GM21717 (cell line): Measurements from ENCODE around the gene CDH4.

Experiments
- ATAC-seq: cut with Tn5 transposase; IDR thresholded peaks from one replicate; pipeline ENCODE4 v1.9.1; 2021; ENCODE audit warnings: mild to moderate bottlenecking, moderate library complexity; ENCODE audit not compliant: unreplicated experiment

Gene CDH4

DNA sequence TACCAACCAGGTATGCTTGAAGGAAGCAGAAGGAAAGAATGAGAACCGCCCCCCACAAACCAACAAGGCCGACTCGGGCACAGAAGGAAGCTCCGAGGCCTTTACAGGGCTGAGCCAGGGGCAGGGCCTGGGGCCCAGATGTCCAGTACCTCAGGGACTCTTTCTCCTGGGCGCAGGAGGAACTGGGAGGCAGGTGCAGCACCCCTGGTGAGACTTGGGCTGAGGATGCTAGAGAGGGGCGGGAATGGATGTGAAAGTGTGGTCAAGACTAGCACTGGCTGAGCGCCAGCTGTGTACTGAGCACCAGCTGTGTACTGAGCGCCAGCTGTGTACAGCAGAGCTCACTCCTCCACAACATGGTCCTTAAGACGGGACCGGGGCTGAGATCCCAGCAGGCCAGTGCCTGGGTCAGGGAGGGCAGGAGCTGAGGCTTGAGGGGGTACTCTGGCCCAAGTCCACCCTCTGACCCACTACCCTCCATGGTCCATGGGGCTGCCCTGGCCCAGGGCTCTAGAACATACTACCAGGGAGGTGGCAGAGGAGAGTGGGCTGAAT lies 444.2 kb downstream of the CDH4 start:
- ATAC-seq: no peak

DNA sequence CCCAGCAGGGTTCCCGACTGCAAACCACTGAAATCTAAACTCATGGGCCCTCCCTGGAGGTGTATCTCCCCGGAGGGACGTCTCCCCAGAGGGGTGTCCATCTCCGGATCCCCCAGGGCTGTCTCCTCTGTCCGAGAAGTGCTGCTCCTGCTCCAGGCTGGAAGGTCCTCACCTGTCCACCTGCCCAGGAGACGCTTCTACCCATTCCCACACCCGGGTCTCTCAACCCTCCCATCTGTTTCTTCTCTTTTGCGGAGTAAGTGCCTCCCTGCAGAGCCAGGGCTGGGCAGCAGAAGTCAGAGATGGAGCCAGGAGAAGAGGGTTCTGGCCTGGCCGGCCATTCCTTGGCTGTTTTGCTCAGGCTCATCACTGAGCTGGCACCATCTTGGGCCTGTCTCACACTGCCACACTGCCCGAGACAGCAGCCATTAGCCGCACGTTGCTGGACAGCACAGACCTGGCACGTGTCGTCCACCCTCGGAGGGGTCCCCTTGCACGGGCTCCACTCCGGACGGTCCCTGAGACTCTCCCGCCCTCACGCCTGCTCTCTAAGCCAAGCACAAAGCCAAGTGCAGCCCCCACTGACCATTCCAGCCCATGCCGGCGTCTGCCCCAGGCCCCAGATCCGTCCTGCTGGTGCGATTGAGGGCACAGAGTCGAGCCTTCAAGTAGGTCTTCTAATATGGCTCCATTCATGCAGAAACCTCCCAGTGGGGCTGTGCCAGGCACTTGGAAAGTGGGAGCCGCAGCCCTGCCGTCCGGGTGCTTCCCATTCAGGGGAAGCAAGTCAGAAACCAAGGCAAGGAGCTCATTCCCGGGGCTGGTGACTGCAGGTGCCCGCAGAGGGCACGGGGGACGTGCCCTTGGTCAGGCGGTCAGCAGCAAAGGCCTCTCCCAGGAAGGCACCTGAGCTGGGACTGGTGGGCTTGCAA lies 445.9 kb downstream of the CDH4 start:
- ATAC-seq: no peak

DNA sequence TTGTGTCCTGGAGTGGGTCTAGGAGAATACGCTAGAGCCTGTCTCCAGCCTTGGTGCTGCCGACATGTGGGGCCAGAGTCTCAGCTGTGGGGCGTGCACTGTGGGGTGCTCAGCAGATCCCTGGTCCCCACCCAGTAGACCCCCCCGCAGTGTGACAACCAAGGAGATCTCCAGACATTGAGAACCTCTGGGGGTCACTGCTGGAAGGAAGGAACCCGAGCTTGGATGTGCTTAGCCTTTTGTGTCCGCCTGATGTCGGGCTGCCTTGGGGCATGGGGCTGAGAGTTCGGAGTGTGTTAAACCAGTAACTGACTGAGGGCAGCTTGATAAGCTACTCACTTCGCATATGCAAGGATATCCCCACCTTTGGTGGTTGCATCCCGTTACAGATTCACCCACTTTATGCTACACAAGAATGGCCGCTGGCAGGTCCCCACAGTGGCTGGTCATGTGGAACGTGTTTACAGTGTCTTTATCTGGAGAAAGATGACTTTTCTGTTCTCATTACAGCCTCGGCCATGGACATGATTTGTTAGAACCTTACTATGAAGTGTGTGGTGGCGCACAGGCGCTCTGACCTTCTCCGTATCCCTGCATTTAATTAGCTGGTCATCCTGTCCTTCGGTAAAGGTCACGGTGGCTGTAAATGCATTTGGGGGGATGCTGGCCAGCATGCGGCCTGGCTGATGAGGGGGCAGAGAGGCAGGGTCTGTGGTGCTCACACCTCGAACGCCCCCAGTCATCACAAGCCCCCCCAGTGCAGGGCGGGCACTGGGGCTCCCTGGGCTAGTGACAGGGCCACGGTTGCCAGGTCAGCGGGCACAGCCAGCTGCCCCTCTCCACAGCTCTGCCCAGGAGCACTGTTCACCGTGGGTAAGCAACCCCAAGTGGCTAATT lies 446.8 kb downstream of the CDH4 start:
- no peak for ATAC-seq

DNA sequence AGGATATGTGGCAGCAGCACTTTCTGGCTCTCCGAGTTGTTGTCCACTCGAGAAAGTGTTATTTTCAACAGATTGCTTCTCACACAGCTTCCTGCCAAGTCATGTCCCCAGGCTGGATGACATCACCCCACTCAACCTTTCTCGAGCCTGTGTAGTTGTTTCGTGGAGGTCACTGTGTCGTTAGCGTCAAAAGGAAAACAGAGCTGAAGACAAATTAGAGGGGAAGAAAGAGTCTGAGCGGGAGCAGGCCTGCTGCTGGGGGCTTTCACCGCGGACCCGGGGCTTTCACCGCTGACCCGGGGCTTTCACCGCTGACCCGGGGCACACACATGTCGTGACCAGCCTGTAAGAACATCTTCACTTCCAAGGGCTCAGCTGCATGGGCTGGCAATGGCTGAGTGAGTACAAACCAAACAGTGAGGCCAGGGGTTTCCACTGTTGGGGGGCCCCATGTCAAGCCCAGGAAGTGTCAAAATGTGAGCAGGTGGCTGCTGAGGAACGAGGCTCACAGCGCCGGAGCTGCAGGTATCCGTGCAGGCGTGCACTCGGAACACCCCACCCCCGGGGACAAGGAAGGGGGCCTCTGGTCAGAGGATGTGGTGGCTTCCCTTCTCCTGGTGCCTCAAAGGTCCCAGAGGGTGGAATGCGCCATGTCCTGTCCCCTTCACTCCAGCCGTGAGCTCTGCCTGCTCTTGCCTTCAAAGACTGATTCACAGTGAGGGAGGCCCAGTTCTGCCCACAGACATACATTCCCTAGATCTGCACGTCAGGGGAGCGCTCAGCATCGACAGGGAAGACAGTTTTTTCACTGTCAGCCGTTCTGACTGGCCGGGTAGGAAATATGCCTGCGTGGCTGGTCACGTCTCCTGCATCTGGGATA lies 447.7 kb downstream of the CDH4 start:
- ATAC-seq: no peak

DNA sequence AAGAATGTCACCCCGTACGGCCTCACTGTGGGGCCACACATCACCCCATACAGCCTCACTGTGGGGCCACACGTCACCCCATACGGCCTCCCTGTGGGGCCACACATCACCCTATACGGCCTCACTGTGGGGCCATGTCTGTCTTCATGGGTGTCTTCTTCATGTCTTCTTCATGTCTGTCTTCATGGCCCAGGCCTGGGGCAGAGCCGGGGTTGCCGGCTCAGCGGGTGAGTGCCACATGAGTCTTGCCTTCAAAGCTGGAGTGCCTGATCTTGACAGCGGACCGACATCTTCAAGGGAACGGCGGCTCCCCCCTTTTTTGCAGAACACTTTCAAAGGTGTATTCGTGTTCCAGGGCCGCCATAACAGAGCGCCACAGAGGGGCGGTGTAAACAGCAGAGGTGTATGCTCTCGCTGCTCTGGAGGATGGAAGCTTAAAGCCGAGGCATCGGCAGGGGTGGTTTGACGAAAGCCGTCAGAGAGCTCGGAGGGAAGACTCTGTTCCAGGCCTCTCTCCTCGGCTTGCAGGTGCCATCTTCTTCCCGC lies 448.6 kb downstream of the CDH4 start:
- no peak for ATAC-seq

DNA sequence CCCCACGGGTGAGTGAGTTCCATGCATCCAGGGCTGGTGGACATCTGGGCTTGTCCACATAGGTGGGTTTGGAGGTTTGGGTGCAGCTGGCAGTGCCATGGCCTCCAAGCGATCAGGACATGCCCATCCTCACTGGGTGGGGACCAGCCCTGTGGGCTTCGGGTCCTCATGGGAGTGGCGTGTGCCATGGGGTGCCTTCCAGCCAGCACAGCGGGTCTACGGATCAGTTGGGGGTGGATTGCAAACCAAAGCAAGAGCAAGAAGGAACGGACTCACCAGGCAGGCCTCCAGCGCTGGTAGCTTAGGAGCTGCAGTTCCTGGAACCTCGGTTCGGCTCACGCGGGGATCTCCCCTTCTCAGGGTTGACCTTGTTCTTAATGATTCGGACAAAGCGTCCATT lies 449.3 kb downstream of the CDH4 start:
- no peak for ATAC-seq

DNA sequence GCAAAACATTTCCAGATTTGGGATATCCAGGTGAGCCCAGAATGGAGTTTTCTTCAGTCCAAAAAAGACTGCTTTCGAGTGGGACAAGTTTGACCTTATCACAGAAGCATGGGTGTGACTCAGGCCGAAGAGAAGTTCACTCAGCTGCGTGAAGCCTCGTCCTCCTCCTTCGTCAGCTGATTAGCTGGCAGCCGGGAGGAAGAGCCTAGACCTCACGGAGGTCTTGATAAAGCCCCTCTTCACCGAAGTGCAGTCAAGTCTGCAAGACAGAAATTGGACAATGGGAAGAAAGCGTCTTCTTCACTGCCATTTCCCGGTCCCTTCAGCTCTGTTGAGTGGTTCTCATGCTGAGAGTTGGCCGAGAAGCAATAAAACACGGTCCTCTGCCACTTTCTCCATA lies 449.7 kb downstream of the CDH4 start:
- no peak for ATAC-seq

DNA sequence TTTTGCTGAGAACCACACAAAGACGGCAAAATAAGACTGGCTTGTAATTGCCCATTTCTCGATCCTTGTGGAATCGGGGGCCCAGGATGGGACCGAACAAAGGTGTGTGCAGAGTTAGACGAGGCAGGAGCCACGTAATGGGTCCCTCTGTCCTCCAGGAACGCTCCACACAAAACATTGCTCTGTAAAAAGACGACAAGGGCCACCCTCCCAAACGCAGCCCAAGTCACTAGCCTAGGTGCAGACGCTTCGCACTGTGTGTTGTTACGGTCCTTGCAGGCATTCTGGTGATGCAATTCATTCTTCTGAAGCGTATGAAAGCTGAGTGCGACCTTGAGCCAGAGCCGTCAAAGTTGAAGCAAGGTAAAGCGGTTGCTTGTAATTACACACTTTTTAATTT lies 450.2 kb downstream of the CDH4 start:
- no peak for ATAC-seq

DNA sequence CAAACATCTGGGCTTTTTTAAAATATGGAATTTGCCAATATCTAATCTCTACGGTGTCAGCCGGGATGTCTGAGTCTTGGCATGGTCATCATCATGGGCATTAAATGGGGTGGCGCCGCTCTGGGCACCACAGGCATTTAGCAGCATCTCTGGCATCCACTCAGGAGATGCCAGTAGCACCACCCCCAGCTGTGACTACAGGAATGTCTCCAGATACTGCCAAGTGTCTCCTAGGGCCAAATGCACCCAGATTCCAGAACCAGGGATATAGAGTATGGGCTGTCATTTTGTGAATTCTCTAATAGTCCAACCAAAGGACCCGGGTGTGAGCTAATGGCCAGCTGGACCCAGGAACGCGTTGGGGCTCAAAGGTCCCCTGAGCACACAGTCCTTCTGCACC lies 452.6 kb downstream of the CDH4 start:
- no peak for ATAC-seq

DNA sequence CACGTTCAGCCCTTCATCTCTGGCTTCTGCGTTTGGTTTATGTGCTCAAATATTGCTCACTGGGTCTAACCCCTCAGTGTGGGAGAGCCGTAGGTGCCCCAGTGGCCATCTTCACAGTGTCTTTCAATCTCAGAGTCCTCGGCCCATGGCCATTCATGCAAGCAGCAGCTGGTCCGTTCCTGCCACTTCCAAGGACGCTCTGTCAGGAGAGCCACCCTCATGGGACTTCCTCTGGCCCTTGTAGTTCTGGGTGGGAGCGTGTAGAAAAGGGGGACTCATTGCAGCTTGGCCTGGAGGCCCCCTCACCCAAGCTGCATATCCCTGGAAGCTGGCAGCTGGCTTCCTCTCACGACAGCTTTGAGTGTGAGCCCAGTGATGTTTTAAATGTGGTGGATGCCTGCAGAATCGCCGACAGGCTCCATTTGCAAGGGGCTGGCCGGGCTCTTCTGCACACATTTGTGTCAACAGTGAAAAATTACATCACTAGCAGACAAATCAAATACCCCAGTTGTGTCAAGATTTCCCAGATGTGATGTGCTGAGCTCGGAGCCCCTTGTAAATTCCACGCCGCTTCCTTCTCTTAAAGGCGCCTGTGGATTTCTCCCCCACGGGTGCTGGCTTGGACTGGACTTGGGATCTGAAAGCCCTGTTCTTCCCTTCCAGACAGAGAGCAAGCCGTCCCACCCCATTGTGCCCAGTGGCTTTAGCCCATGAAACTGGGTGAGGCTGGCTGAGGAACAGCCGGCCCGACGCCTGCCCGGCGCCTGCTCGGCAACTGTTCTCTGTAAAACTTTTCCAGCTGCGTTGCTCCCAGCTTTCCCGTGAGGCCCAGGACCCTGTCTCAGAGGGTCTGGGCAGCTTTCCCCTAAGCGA lies 453.6 kb downstream of the CDH4 start:
- ATAC-seq: no peak

DNA sequence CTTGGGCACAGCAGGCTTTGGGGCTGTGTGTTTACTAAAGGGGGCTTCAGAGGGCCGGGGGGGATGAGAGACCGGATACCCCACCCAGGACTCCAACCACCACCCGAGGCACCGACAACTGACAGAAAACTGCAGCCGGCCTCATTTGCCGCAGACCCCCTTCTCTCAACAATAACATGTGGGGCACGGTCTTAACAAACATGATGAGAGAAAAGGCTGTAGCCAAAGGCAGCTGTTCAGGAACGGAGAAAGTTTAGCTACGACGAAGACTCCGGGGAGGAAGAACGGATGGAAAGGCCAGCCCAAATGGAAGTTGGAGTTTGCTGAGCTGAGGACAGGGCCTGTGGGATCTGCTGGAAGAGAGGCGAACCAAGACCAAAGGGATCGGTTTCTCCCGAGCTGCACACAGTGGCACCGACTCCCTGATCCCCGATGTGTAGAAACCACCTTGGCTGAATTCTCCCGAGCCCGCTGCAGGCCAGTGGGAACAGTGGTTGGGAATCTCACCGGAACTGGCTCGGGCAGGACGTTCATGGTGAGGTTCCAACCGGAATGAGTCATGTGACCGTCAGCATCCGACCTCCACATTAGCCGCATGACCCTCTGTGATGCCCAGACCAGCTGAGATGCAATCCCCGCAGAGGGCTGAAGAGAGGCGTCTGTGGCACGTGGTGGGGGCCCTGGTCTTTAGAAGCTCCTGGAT lies 454.3 kb downstream of the CDH4 start:
- ATAC-seq: no peak

DNA sequence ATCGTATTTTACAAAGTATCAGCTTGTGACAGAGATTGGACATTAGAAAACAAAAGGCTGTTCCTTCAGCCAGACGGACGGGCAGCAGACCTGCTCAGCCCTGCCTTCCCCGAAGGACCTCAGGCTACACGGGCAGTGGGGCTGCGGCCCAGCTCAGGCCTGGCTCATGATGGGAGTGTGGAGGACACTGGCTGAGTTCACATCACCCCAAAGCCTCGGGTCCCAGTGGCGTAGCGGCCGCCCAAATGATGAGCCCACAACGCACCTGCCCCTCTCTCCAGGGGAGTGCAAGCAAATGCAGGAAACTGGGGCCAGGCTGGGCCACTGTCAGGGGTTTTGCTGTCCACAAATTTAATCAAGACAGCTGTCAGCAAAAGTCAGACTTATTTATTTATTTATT lies 456.8 kb downstream of the CDH4 start:
- no peak for ATAC-seq

DNA sequence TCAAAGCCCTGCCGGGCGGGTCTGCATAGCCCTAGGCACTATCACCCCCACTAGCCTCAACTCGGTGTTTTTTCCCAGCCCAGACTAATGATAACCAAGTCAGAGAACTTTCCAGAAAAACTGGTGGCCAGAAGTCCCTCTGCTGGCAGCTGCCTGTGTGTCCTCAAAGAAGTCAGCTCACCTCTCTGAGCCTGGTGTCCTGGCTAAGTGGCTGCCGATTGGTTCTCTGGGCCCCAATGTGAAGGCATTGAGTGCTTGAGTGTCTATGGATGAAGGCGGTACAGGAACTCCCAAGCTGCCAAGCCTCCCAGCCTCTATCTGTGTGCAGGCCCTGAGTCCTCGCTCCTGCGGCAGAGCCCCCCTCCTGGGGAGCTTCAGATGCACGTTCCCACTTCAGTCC lies 458.0 kb downstream of the CDH4 start:
- ATAC-seq: no peak

DNA sequence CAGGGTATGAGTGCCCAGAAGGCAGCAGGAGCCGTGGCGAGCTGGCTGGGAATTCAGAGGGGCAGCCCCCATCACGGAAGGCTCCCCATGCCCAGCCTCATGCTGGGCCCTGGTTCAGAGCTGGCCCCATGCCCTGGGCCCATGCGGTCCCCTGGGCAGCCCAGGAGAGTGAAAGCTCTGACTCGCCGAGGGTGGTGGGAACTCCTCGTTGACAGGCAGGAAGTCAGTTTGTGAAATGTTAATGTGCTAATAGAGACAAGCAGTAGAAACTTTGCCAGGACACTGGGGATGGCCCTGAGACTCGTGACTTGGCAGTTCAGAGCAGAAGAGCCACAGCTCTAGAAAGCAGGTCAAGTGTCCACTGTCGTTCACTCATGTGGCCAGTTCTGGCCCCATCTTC lies 460.6 kb downstream of the CDH4 start:
- ATAC-seq: no peak

DNA sequence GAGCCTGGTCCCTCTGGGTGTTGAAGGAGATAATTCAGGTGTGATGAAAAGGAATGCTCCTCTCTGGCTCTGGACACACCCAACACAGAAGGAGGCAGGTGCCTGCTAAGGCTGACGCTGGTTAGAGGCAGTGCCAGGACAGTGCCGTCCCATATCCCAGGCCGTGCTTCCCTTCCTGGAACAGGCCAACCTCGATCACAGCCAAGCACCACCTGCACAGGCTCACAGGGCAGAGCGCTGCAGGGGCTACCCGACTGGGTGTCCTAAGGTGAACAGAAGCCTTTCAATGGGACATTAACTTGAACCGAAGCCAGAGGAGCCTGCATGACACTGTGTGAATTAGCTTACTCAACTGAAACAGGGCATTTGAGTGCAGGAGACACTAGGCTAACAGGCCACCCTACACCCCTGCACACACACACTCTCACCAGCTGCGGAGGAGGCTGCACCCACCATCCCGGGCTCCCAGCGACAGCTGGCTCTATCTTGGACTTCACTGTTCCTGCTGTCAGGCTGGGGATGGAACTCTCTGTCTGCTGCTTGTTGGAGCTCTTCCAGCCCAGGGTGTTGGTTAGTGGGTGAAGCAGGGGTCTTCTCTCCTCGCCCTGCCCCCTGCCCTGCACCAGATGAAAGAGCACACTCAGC lies 466.4 kb downstream of the CDH4 start:
- no peak for ATAC-seq

DNA sequence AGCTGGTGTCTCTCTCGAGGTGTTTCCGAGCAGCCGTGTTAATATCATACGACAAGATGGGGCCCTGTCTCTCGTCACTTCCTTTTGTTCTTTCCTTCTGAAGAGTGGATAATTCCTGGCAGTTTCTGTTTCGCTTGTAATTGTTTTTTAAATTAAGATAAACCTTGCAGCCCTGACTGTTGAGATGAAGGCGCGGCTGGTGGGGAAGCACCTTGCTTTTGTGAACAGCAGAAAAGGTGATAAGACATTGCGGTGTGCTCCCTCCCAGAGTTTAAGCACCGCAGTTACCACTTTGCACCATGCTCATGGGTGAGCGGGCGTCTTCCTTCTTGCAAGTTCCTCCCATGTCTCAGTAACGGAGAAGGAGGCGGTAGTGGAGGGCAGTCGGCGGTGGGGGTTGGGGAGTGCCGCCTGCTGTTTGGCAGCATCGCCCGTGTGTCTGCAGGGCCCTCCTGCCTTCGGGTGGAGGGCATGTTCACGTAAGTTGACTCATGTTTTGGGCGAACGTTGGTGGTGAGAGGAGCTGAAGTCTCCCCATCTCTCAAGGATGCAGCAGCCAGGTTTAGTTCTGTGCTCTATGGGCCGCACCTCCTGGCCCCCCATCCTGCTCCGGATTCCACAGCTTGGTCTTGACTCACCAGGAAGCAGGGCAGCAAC lies 467.8 kb downstream of the CDH4 start:
- ATAC-seq: no peak

DNA sequence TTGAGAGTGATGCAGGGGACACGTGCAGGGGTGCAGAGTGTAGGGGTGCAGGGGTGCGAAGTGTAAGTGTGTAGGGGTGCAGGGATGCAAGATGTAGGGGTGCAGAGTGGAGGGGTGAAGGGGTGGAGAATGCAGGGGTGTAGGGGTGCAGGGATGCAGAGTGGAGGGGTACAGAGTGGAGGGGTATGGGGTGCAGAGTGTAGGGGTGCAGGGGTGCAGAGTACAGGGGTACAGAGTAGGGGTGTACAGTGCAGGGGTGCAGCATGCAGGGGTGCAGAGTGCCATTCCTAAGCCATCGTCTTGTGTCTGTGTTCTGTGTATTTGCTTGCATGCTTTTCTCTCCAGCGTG lies 468.3 kb downstream of the CDH4 start:
- ATAC-seq: no peak

DNA sequence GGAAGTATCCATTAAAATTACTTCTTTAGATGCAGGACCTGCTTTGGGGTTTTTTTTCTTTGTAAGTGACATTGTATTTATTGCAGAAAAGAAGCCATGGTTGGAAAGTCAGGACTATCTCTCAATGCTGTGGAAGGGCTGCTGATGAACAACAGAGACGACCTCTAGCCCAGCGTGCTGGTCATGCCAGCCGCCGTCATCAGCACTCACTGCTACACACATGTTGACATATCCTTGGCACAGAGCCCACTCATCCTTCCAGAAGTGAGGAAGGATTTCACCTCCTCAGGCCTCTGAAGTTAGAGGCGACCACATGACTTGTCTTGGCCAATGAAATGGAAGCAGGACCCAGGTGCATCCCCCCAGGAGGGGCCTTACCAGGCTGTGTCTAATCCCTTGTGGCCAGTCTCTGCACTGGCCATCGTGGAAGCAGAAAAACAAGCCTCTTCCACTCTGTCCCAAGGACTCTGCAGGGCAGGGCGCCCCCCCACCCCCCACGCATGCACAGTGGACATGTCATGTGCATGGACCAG lies 470.2 kb downstream of the CDH4 start:
- ATAC-seq: no peak
